Type B pancreatic cell (in vitro differentiated cells): Measurements from ENCODE around the gene STXBP4. TPM values are rescaled to one million over a fixed set of nuclear protein-coding genes. Genes with fewer than 3 reads are reported as not detected.
A peak's percentile ranks its signal among the peaks of the same experiment; 100 is the strongest.

Experiments
- DNase-seq: peaks from one replicate; pipeline ENCODE4 v3.0.0; 2021; ENCODE audit warnings: mixed read lengths; ENCODE audit not compliant: unreplicated experiment; ENCODE audit errors: extremely low spot score
- H3K27ac Mint-ChIP-seq: 2 replicates; pipeline ENCODE4 v1.8.0; 2021; ENCODE audit warnings: mild to moderate bottlenecking, mixed read lengths
- H3K27me3 Mint-ChIP-seq: 2 replicates; pipeline ENCODE4 v1.8.0; 2021; ENCODE audit warnings: mixed read lengths
- H3K36me3 Mint-ChIP-seq: 2 replicates; pipeline ENCODE4 v1.8.0; 2021; ENCODE audit warnings: mixed read lengths
- H3K4me1 Mint-ChIP-seq: one replicate; pipeline ENCODE4 v1.8.0; 2021; ENCODE audit warnings: mixed read lengths; ENCODE audit not compliant: unreplicated experiment
- H3K4me3 Mint-ChIP-seq: 2 replicates; pipeline ENCODE4 v1.8.0; 2021; ENCODE audit warnings: mild to moderate bottlenecking, mixed read lengths
- H3K9me3 Mint-ChIP-seq: 2 replicates; pipeline ENCODE4 v1.8.0; 2021; ENCODE audit warnings: mixed read lengths
- CTCF ChIP-seq: fragments of 200-600 bp; sonication (generic); conservative IDR thresholded peaks from 2 replicates; pipeline ENCODE4 v1.5.0; 2021; ENCODE audit warnings: antibody characterized with exemption, mild to moderate bottlenecking
- total RNA-seq: library from RNA; stranded (reverse); gene quantifications from 2 replicates; pipeline ENCODE4 v1.2.1, GENCODE V29; 2021; ENCODE audit warnings: low replicate concordance

The STXBP4 gene
- total RNA-seq, 1 donor from 2014 or later = 23.7 TPM

GRCh38 chr17:55040611-55041010 lies 72.0 kb downstream of the STXBP4 start:
- Mint-ChIP-seq H3K27ac (no peak overlapping the region), H3K9me3 (no peaks in the 10 kb centered on the region), H3K4me1 (peaks cover 5% of the 10 kb centered on the region)

DNA sequence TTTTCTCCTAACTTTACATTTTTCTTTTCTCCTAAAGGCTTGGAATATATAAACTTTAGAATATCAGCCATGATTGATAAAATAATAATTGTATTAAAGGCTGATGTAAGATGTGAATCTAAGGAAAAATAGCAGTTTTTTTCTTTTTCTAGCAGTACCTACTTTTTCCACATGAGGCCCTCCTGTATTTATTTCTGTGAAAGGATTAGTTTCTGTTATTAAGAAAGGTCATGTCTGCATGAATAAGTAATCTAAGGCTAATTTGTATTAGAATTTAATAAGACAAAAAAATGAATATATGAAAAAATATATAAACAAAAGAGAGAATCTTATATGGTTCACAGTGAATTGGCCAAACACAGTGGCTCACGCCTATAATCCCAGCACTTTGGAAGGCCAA lies 85.3 kb downstream of the STXBP4 start:
- Mint-ChIP-seq H3K9me3 (no peaks in the 10 kb centered on the region), H3K27ac (no peak overlapping the region)

More at GRCh38 chr17:55040611-55041010, 72.0 kb downstream of the STXBP4 start:
- DNase-seq = no peak
- no peak for TF ChIP-seq CTCF
- Mint-ChIP-seq H3K27me3 (no peaks in the 10 kb centered on the region), H3K4me3 (no peak overlapping the region), H3K36me3 (peaks cover 4% of the 10 kb centered on the region)

GRCh38 chr17:55054429-55054828 lies 85.9 kb downstream of the STXBP4 start:
- Mint-ChIP-seq H3K27me3 (no peaks in the 10 kb centered on the region), H3K4me1 (no peaks in the 10 kb centered on the region), H3K36me3 (no peaks in the 10 kb centered on the region), H3K27ac (no peak overlapping the region), H3K9me3 (no peaks in the 10 kb centered on the region), H3K4me3 (no peak overlapping the region)
- DNase-seq = no peak
- TF ChIP-seq CTCF = no peak

More for the DNA sequence above, 85.3 kb downstream of the STXBP4 start:
- peak; percentile 68 for TF ChIP-seq CTCF
- no peaks in the 10 kb centered on the region for H3K4me1 Mint-ChIP-seq
- no peak for DNase-seq
- no peak overlapping the region for H3K4me3 Mint-ChIP-seq
- no peaks in the 10 kb centered on the region for H3K27me3 Mint-ChIP-seq
- H3K36me3 Mint-ChIP-seq = peaks cover 4% of the 10 kb centered on the region

DNA sequence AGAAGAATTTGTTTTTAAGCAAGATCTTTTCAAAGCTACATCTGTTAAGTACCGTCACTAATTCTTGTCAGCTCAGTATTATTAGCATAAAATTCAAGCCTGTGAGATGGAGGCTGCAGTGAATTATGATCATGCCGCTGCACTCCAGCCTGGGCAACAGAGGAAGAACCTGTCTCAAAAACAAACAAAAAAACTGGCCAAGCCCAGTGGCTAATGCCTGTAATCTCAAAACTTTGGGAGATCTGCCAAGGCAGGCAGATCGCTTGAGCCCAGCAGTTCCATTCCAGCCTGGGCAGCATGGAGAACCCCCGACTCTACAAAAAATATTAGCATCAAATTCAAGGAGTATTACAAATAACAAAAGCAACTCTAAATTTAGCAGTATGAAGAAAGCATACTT lies 88.0 kb downstream of the STXBP4 start:
- H3K27me3 Mint-ChIP-seq = no peaks in the 10 kb centered on the region
- H3K36me3 Mint-ChIP-seq = no peaks in the 10 kb centered on the region
- H3K4me1 Mint-ChIP-seq = no peaks in the 10 kb centered on the region
- TF ChIP-seq CTCF = no peak
- DNase-seq = no peak
- H3K4me3 Mint-ChIP-seq = no peak overlapping the region
- no peaks in the 10 kb centered on the region for H3K9me3 Mint-ChIP-seq
- H3K27ac Mint-ChIP-seq = no peak overlapping the region

GRCh38 chr17:55057184-55057583 lies 88.6 kb downstream of the STXBP4 start:
- Mint-ChIP-seq H3K27ac (no peak overlapping the region), H3K4me1 (no peaks in the 10 kb centered on the region), H3K9me3 (no peaks in the 10 kb centered on the region), H3K36me3 (no peaks in the 10 kb centered on the region), H3K27me3 (no peaks in the 10 kb centered on the region), H3K4me3 (no peak overlapping the region)
- DNase-seq = no peak
- no peak for TF ChIP-seq CTCF

GRCh38 chr17:55059724-55060123 lies 91.2 kb downstream of the STXBP4 start:
- H3K4me1 Mint-ChIP-seq = no peaks in the 10 kb centered on the region
- no peaks in the 10 kb centered on the region for H3K9me3 Mint-ChIP-seq
- H3K36me3 Mint-ChIP-seq = no peaks in the 10 kb centered on the region
- TF ChIP-seq CTCF = no peak
- no peak overlapping the region for H3K4me3 Mint-ChIP-seq
- no peaks in the 10 kb centered on the region for H3K27me3 Mint-ChIP-seq
- DNase-seq = no peak
- H3K27ac Mint-ChIP-seq = no peak overlapping the region
